GM19328 (cell line): ENCODE measurements around the gene APPBP2.
"Not testable (repeated sequence)": the region's sequence is repeated elsewhere in the genome, so short reads cannot be mapped to it uniquely, and the experiment has no call there.

Experiments
- ATAC-seq: cut with Tn5 transposase; IDR thresholded peaks from one replicate; pipeline ENCODE4 v1.9.1; 2021; ENCODE audit warnings: mild to moderate bottlenecking, moderate library complexity; ENCODE audit not compliant: unreplicated experiment

APPBP2 gene

GRCh38 chr17:60436676-60437075 lies 89.4 kb downstream of the APPBP2 start:
- ATAC-seq: no peak

- ATAC-seq: no peak
Observed at GRCh38 chr17:60435244-60436167, 90.5 kb downstream of the APPBP2 start.

GRCh38 chr17:60433021-60433997 lies 92.7 kb downstream of the APPBP2 start:
- not testable (repeated sequence) for ATAC-seq

GRCh38 chr17:60430561-60430960 lies 95.5 kb downstream of the APPBP2 start:
- ATAC-seq: not testable (repeated sequence)

- not testable (repeated sequence) for ATAC-seq
Observed at GRCh38 chr17:60428491-60428890, 97.6 kb downstream of the APPBP2 start.

GRCh38 chr17:60426596-60426995 lies 99.4 kb downstream of the APPBP2 start:
- no peak for ATAC-seq

- ATAC-seq: no peak
Observed at GRCh38 chr17:60425626-60426025, 100.4 kb downstream of the APPBP2 start.

- ATAC-seq: no peak
Observed at GRCh38 chr17:60423865-60424264, 102.2 kb downstream of the APPBP2 start.

GRCh38 chr17:60422162-60422665 lies 103.8 kb downstream of the APPBP2 start, which contains the start of gene CHCT1:
TSS of gene CHCT1 (plus strand) at chr17:60422489. CDS start at chr17:60422593, 104 bp downstream.
- no peak for ATAC-seq

- peak; percentile 87 for ATAC-seq
Observed at GRCh38 chr17:60421273-60422161, 104.5 kb downstream of the APPBP2 start.

- ATAC-seq: not testable (repeated sequence)
Observed at GRCh38 chr17:60419875-60420274, 106.2 kb downstream of the APPBP2 start.

- ATAC-seq: not testable (repeated sequence)
Observed at GRCh38 chr17:60419003-60419402, 107.0 kb downstream of the APPBP2 start.

- ATAC-seq: no peak
Observed at GRCh38 chr17:60416368-60416925, 109.6 kb downstream of the APPBP2 start.

- ATAC-seq: no peak
Observed at GRCh38 chr17:60415146-60415545, 110.9 kb downstream of the APPBP2 start.

GRCh38 chr17:60412701-60413100 lies 113.3 kb downstream of the APPBP2 start:
- no peak for ATAC-seq

GRCh38 chr17:60410001-60410400 lies 116.0 kb downstream of the APPBP2 start:
- no peak for ATAC-seq

GRCh38 chr17:60406887-60407286 lies 119.2 kb downstream of the APPBP2 start:
- no peak for ATAC-seq

- no peak for ATAC-seq
Observed at GRCh38 chr17:60403962-60404361, 122.1 kb downstream of the APPBP2 start.

- no peak for ATAC-seq
Observed at GRCh38 chr17:60403523-60403810, 122.6 kb downstream of the APPBP2 start.

GRCh38 chr17:60401819-60402218 lies 124.2 kb downstream of the APPBP2 start:
- ATAC-seq: no peak
